Uterus (tissue), 4 donors: ENCODE measurements around the gene ERICH2. TPM values are rescaled to one million over a fixed set of nuclear protein-coding genes. Genes with fewer than 3 reads are reported as not detected.
A peak's percentile ranks its signal among the peaks of the same experiment; 100 is the strongest.

Experiments used
- DNase-seq, 2 donors: peaks; one replicate each; pipeline ENCODE4 v3.0.0-alpha.2; 2019 to 2020
- H3K27ac ChIP-seq, 2 donors: fragments of 200-600 bp; sonication (generic); 1 replicate in 1 of 2; 2 replicates in 1 of 2; pipeline ENCODE4 v1.5.1; 2016 to 2018
- H3K27me3 ChIP-seq, 2 donors: fragments of 200-600 bp; sonication (generic); one replicate each; pipeline ENCODE4 v1.5.1; 2018 to 2019; ENCODE audit warnings: control low read depth in 1 of 2
- H3K36me3 ChIP-seq, 2 donors: fragments of 200-600 bp; sonication (generic); one replicate each; pipeline ENCODE4 v1.5.1; 2019; ENCODE audit warnings: control low read depth in 1 of 2
- H3K4me1 ChIP-seq, 2 donors: fragments of 200-600 bp; sonication (generic); one replicate each; pipeline ENCODE4 v1.5.1; 2018 to 2019; ENCODE audit warnings: control low read depth in 1 of 2
- H3K4me3 ChIP-seq, 2 donors: fragments of 200-600 bp; sonication (generic); 1 replicate in 1 of 2; 2 replicates in 1 of 2; pipeline ENCODE4 v1.5.1; 2018 to 2019; ENCODE audit warnings: mild to moderate bottlenecking in 1 of 2
- H3K9me3 ChIP-seq, 2 donors: fragments of 200-600 bp; sonication (generic); one replicate each; pipeline ENCODE4 v1.5.1; 2019; ENCODE audit warnings: control low read depth in 1 of 2
- POLR2A ChIP-seq, 2 donors: fragments of 450-650 bp; IDR thresholded peaks; one replicate each; pipeline ENCODE4 v1.6.1; 2016; ENCODE audit warnings: antibody characterized with exemption in 2 of 2, mild to moderate bottlenecking in 1 of 2, moderate library complexity in 1 of 2
- intact Hi-C: fragments of 100-400 bp; cut with DNase I; formaldehyde crosslinking; loops from one replicate; pipeline ENCODE4 v1.15.1; 2023; ENCODE audit warnings: low total_unique reads
- total RNA-seq, 4 donors: library from RNA; depleted of rRNA in 3 of 4; stranded (reverse); fragments of >200 nt in 3 of 4; gene quantifications; one replicate each; pipeline versions ENCODE4 v1.1.0 to v1.2.4, GENCODE V29; 2014 to 2023
- TF ChIP-seq, protein P1 (sequence below), 4 experiments: fragments of 200-600 bp in 2 of 4; fragments of 450-650 bp in 2 of 4; sonication (generic) in 2 of 4; IDR thresholded peaks; one replicate each; pipeline ENCODE4 v1.5.1; 2016 to 2019; ENCODE audit warnings: antibody characterized with exemption in 4 of 4, mild to moderate bottlenecking in 2 of 4, moderate library complexity in 1 of 4
- donor health status: DM: yes; HTN: yes; CAD: no.

Gene ERICH2
- total RNA-seq, 4 donors from 2014 or later: 2.2 TPM; not detected in 3

GRCh38 chr2:170762760-170763159, 7.4 kb upstream of the ERICH2 start:
- H3K9me3 ChIP-seq: no peaks in the 10 kb centered on the region

GRCh38 chr2:170763232-170763631, 6.9 kb upstream of the ERICH2 start:
- DNase-seq: no peak
- no peaks in the 10 kb centered on the region for H3K4me1 ChIP-seq
- no peaks in the 10 kb centered on the region for H3K9me3 ChIP-seq
- no peaks in the 10 kb centered on the region for H3K36me3 ChIP-seq
- H3K27me3 ChIP-seq: no peaks in the 10 kb centered on the region
- H3K4me3 ChIP-seq: no peak overlapping the region
- TF ChIP-seq, protein P1, sequence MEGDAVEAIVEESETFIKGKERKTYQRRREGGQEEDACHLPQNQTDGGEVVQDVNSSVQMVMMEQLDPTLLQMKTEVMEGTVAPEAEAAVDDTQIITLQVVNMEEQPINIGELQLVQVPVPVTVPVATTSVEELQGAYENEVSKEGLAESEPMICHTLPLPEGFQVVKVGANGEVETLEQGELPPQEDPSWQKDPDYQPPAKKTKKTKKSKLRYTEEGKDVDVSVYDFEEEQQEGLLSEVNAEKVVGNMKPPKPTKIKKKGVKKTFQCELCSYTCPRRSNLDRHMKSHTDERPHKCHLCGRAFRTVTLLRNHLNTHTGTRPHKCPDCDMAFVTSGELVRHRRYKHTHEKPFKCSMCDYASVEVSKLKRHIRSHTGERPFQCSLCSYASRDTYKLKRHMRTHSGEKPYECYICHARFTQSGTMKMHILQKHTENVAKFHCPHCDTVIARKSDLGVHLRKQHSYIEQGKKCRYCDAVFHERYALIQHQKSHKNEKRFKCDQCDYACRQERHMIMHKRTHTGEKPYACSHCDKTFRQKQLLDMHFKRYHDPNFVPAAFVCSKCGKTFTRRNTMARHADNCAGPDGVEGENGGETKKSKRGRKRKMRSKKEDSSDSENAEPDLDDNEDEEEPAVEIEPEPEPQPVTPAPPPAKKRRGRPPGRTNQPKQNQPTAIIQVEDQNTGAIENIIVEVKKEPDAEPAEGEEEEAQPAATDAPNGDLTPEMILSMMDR (IDR thresholded peaks at IDR 0.05): no peak
- TF ChIP-seq POLR2A (IDR thresholded peaks at IDR 0.05): no peak
- H3K27ac ChIP-seq: no peak overlapping the region
- intact Hi-C loops: no loop called here

More at GRCh38 chr2:170762760-170763159, 7.4 kb upstream of the ERICH2 start:
- H3K36me3 ChIP-seq: no peaks in the 10 kb centered on the region
- TF ChIP-seq, protein P1 (IDR thresholded peaks at IDR 0.05): no peak
- no peak for TF ChIP-seq POLR2A (IDR thresholded peaks at IDR 0.05)
- no peak for DNase-seq
- H3K27ac ChIP-seq: no peak overlapping the region
- H3K4me1 ChIP-seq: no peaks in the 10 kb centered on the region
- intact Hi-C loops: no loop called here
- no peaks in the 10 kb centered on the region for H3K27me3 ChIP-seq
- no peak overlapping the region for H3K4me3 ChIP-seq

DNA sequence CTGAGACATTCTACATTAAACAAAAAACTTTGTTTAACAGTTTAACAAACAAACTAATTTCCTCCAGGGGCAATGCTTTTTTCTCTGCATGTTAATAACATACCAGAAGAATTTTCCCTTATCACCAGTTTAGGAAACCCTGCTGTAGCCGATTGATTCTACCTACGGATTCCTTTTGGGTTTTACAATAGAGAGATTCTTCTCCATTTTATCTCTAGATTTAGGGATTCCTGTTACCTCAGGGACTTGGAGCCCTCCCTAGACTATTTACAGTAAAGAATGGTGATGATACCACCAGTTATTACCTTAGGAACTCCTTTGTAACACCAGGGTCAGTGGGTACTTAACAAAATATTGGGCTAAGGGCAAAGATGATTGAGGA, 5.3 kb upstream of the ERICH2 start:
- intact Hi-C loops: no loop called here
- no peaks in the 10 kb centered on the region for H3K4me1 ChIP-seq
- H3K27me3 ChIP-seq: no peaks in the 10 kb centered on the region
- no peak for DNase-seq
- H3K9me3 ChIP-seq: no peaks in the 10 kb centered on the region
- no peak overlapping the region for H3K27ac ChIP-seq
- no peak overlapping the region for H3K4me3 ChIP-seq
- H3K36me3 ChIP-seq: no peaks in the 10 kb centered on the region
- TF ChIP-seq, protein P1 (IDR thresholded peaks at IDR 0.05): no peak
- no peak for TF ChIP-seq POLR2A (IDR thresholded peaks at IDR 0.05)

GRCh38 chr2:170766693-170767092, 3.5 kb upstream of the ERICH2 start:
- no peak overlapping the region for H3K4me3 ChIP-seq
- H3K27me3 ChIP-seq: no peaks in the 10 kb centered on the region
- DNase-seq: no peak
- H3K9me3 ChIP-seq: no peaks in the 10 kb centered on the region
- peaks cover 0 to 2% of the 10 kb centered on the region in 2 donors for H3K4me1 ChIP-seq
- H3K27ac ChIP-seq: no peak overlapping the region
- no peak for TF ChIP-seq POLR2A (IDR thresholded peaks at IDR 0.05)
- TF ChIP-seq, protein P1 (IDR thresholded peaks at IDR 0.05): no peak
- no peaks in the 10 kb centered on the region for H3K36me3 ChIP-seq
- intact Hi-C loops: no loop called here

DNA sequence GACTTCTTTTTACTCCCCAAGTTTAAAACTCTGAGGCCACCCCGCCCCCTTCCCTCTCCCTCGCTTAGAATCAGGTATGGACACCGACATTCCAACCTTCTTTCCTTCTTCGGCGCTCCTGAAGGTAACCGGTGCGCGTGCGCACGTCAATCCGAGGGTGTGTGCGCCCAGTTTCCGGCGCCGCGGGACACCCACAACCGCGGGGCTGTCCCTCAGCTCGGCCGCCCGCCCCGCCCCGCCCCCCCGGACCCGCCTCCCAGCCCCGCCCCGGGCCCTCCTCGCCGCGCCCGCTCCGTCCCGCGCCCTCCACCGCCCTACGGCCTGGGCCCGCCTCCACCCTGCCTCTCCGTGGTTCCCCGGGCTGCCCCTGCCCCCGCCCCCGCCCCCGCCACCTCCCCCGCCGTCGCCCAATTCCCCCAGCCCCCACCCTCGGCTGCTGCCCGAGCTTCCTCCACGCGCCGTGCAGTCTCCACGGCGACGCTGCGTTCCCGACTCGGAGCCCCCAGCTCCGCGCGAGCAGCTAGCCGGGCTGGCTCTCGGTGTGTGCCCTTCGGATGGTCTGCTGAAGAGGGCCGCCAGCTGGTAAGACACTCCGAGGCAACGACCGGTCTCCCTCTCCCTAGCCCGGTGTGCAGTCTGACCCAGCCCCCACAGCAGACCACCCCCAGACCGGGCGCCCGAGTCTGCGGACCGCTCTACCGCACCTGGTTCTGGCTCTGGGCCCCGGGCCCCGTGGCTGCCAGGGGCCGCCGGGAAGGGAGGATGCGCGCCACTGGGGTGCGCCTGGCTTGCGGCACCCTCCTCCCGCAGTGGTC, 635 bp downstream of the ERICH2 start:
- H3K9me3 ChIP-seq: no peaks in the 10 kb centered on the region
- peak overlapping the region; percentile 71 to 81 for H3K27ac ChIP-seq
- intact Hi-C loops: no loop called here
- H3K4me1 ChIP-seq: peaks cover 0 to 4% of the 10 kb centered on the region in 2 donors
- peak; percentile 71 to 80 for DNase-seq
- TF ChIP-seq POLR2A (IDR thresholded peaks at IDR 0.05): peak in 1 of 2 donors; percentile 27
- TF ChIP-seq, protein P1 (IDR thresholded peaks at IDR 0.05): no peak
- H3K4me3 ChIP-seq: peak overlapping the region; percentile 55 to 64
- H3K27me3 ChIP-seq: no peaks in the 10 kb centered on the region
- no peaks in the 10 kb centered on the region for H3K36me3 ChIP-seq
